HepG2 (cell line): ENCODE measurements around the gene SYP. TPM values are rescaled to one million over a fixed set of nuclear protein-coding genes. Genes with fewer than 3 reads are reported as not detected.

Source experiments
- ATF7-NPFF ChIP-seq: sonication (generic); formaldehyde crosslinking; IDR thresholded peaks from 2 replicates; pipeline ENCODE4 v1.8.1; 2023; ENCODE audit warnings: mild to moderate bottlenecking, low read depth, missing genetic modification reagents, moderate library complexity
- BCL6 ChIP-seq: IDR thresholded peaks from 2 replicates; pipeline ENCODE4 v1.6.1; 2016; ENCODE audit warnings: missing genetic modification reagents, missing compliant biosample characterization
- FLYWCH1 ChIP-seq: sonication (generic); formaldehyde crosslinking; IDR thresholded peaks from 2 replicates; pipeline ENCODE4 v1.8.1; 2023; ENCODE audit warnings: mild to moderate bottlenecking, missing genetic modification reagents
- HMG20B ChIP-seq: conservative IDR thresholded peaks from 2 replicates; pipeline ENCODE4 v1.6.1; 2016; ENCODE audit warnings: missing genetic modification reagents, missing compliant biosample characterization
- IRF9 ChIP-seq: sonication (generic); formaldehyde crosslinking; IDR thresholded peaks from 2 replicates; pipeline ENCODE4 v1.8.0; 2022; ENCODE audit warnings: missing genetic modification reagents, mild to moderate bottlenecking, borderline replicate concordance
- KAT2B ChIP-seq: fragments of 150-350 bp; IDR thresholded peaks from 2 replicates; pipeline ENCODE4 v1.6.1; 2014; ENCODE audit warnings: low read depth, low read length, borderline replicate concordance
- KIAA2018 ChIP-seq: sonication (generic); formaldehyde crosslinking; IDR thresholded peaks from 2 replicates; pipeline ENCODE4 v1.5.0; 2020; ENCODE audit warnings: mild to moderate bottlenecking, missing genetic modification reagents, borderline replicate concordance
- RBFOX2 ChIP-seq: fragments of 200-400 bp; formaldehyde crosslinking; IDR thresholded peaks from 2 replicates; pipeline ENCODE4 v1.6.1; 2017; ENCODE audit warnings: low read depth, mild to moderate bottlenecking, low read length
- TCF7 ChIP-seq: sonication (generic); IDR thresholded peaks from 2 replicates; pipeline ENCODE4 v1.6.1; 2016; ENCODE audit warnings: antibody characterized with exemption, low read depth
- TMF1 ChIP-seq: sonication (generic); formaldehyde crosslinking; IDR thresholded peaks from 2 replicates; pipeline ENCODE4 v1.8.1; 2022; ENCODE audit warnings: low read depth, missing genetic modification reagents
- TOPORS ChIP-seq: sonication (generic); formaldehyde crosslinking; IDR thresholded peaks from 2 replicates; pipeline ENCODE4 v1.8.0; 2023; ENCODE audit warnings: mild to moderate bottlenecking, missing genetic modification reagents
- YEATS4 ChIP-seq: sonication (generic); formaldehyde crosslinking; IDR thresholded peaks from 2 replicates; pipeline ENCODE4 v1.4.0; 2020; ENCODE audit warnings: missing genetic modification reagents, borderline replicate concordance
- ZBTB26 ChIP-seq: IDR thresholded peaks from 2 replicates; pipeline ENCODE4 v1.6.1; 2016; ENCODE audit warnings: missing compliant biosample characterization, missing genetic modification reagents, borderline replicate concordance
- ZFP36L2 ChIP-seq: sonication (generic); formaldehyde crosslinking; IDR thresholded peaks from 2 replicates; pipeline ENCODE4 v1.4.0; 2020; ENCODE audit warnings: missing genetic modification reagents
- ZNF235 ChIP-seq: sonication (generic); formaldehyde crosslinking; IDR thresholded peaks from 2 replicates; pipeline ENCODE4 v1.8.1; 2023; ENCODE audit warnings: mild to moderate bottlenecking, missing genetic modification reagents, borderline replicate concordance
- ZNF83 ChIP-seq: sonication (generic); formaldehyde crosslinking; IDR thresholded peaks from 2 replicates; pipeline ENCODE4 v1.4.0; 2020; ENCODE audit warnings: missing genetic modification reagents, mild to moderate bottlenecking, borderline replicate concordance
- ZZZ3 ChIP-seq: sonication (generic); formaldehyde crosslinking; IDR thresholded peaks from 2 replicates; pipeline ENCODE4 v1.4.0; 2020; ENCODE audit warnings: missing genetic modification reagents, mild to moderate bottlenecking, borderline replicate concordance
- polyA plus RNA-seq, 8 experiments: library from polyadenylated mRNA; depleted of rRNA in 3 of 8; stranded (reverse) in 7 of 8; unstranded in 1 of 8; fragments of >200 nt; fragmentation: Illumina TruSeq in 4 of 8; extraction: Trizol in 4 of 8; gene quantifications; 2 replicates each; pipeline versions ENCODE4 v1.2.1 to v1.2.3, GENCODE V29; 2011 to 2016; ENCODE audit warnings: low read depth in 4 of 8, missing spikeins in 1 of 8, mixed read lengths in 1 of 8; ENCODE audit not compliant: insufficient read depth in 1 of 8
- total RNA-seq, 5 experiments: library from RNA; depleted of rRNA; stranded (reverse); fragments of >200 nt; fragmentation: Illumina TruSeq; extraction: Trizol; gene quantifications; 2 replicates each; pipeline ENCODE4 v1.2.3, GENCODE V29; 2016; ENCODE audit warnings: low read depth in 1 of 5

Gene SYP
- total and polyA plus RNA-seq, 2 of the 13 experiments (the other 11 are each of a cell fraction or from before 2014, with no cell fraction given), result 2.0 to 2.5 TPM

GRCh38 chrX:49186125-49187027 lies 13.6 kb downstream of the SYP start, which contains the start of gene PRICKLE3 (continued):
- TF ChIP-seq ZNF235 (CRISPR knock-in tag) (no peak), ZFP36L2 (CRISPR knock-in tag) (no peak), ZZZ3 (CRISPR knock-in tag) (no peak), KAT2B (no peak), IRF9 (CRISPR knock-in tag) (no peak), KIAA2018 (no peak), TMF1 (CRISPR knock-in tag) (no peak), RBFOX2 (peak; percentile 85), YEATS4 (CRISPR knock-in tag) (0 out of 2 replicates have a peak, but pooled peaks have one; percentile 23), ZBTB26 (no peak), ATF7-NPFF (CRISPR knock-in tag) (no peak), TOPORS (no peak), FLYWCH1 (CRISPR knock-in tag) (no peak), TCF7 (no peak), ZNF83 (CRISPR knock-in tag) (no peak), BCL6 (peak; percentile 22; the same call in 1 of the 2 replicates), HMG20B (CRISPR knock-in tag) (no peak)
